Measurements from ENCODE around the gene RAP1GAP. TPM values are rescaled to one million over a fixed set of nuclear protein-coding genes. Genes with fewer than 3 reads are reported as not detected.
"Not testable (repeated sequence)": the region's sequence is repeated elsewhere in the genome, so short reads cannot be mapped to it uniquely, and the experiment has no call there.

Gene RAP1GAP
- total RNA-seq, 1 donor from 2014 or later: 0.60 TPM

DNA sequence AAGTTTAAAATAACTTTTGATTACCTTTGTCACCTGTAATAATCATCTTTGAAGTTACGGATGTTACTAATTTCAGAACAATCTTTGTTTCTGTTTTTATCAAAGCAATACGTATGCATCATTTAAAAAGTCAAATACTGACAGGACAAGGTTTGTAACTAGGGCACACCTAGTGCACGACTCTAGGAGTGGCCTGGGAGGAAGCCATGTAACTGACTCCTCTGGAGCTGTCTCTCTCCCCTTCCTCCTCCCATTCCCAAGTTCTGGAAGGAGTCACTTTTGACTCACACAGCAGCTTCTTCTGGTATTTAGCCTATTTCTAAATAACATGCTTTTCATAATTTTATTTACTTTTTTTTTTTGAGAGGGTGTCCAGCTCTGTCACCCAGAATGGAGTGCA is 11.8 kb upstream of the RAP1GAP start:
- peaks cover 10% of the 10 kb centered on the region for H3K4me1 Mint-ChIP-seq
- ChIA-PET CTCF (no interaction called here), POLR2A (no interaction called here)
- peaks cover 79% of the 10 kb centered on the region for H3K36me3 Mint-ChIP-seq (ENCODE audit: low read depth)
- H3K9me3 Mint-ChIP-seq: no peaks in the 10 kb centered on the region
- ATAC-seq (ENCODE audit: low read depth) (no peak), DNase-seq (no peak)
- no peak overlapping the region for H3K4me3 Mint-ChIP-seq
- TF ChIP-seq, protein P1, sequence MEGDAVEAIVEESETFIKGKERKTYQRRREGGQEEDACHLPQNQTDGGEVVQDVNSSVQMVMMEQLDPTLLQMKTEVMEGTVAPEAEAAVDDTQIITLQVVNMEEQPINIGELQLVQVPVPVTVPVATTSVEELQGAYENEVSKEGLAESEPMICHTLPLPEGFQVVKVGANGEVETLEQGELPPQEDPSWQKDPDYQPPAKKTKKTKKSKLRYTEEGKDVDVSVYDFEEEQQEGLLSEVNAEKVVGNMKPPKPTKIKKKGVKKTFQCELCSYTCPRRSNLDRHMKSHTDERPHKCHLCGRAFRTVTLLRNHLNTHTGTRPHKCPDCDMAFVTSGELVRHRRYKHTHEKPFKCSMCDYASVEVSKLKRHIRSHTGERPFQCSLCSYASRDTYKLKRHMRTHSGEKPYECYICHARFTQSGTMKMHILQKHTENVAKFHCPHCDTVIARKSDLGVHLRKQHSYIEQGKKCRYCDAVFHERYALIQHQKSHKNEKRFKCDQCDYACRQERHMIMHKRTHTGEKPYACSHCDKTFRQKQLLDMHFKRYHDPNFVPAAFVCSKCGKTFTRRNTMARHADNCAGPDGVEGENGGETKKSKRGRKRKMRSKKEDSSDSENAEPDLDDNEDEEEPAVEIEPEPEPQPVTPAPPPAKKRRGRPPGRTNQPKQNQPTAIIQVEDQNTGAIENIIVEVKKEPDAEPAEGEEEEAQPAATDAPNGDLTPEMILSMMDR (IDR thresholded peaks at IDR 0.05): no peak
- intact Hi-C loops (cut with micrococcal nuclease): no loop called here
- H3K27me3 Mint-ChIP-seq: no peaks in the 10 kb centered on the region
- H3K27ac Mint-ChIP-seq: no peak overlapping the region

GRCh38 chr1:21680381-21680780 is 11.2 kb upstream of the RAP1GAP start:
- H3K27me3 Mint-ChIP-seq: no peaks in the 10 kb centered on the region
- TF ChIP-seq, protein P1 (IDR thresholded peaks at IDR 0.05): no peak
- ChIA-PET CTCF (no interaction called here), POLR2A (no interaction called here)
- H3K36me3 Mint-ChIP-seq (ENCODE audit: low read depth): peaks cover 74% of the 10 kb centered on the region
- DNase-seq (no peak), ATAC-seq (ENCODE audit: low read depth) (no peak)
- no peaks in the 10 kb centered on the region for H3K9me3 Mint-ChIP-seq
- H3K27ac Mint-ChIP-seq: no peak overlapping the region
- H3K4me1 Mint-ChIP-seq: peaks cover 14% of the 10 kb centered on the region
- no peak overlapping the region for H3K4me3 Mint-ChIP-seq
- intact Hi-C loops (cut with micrococcal nuclease): no loop called here

DNA sequence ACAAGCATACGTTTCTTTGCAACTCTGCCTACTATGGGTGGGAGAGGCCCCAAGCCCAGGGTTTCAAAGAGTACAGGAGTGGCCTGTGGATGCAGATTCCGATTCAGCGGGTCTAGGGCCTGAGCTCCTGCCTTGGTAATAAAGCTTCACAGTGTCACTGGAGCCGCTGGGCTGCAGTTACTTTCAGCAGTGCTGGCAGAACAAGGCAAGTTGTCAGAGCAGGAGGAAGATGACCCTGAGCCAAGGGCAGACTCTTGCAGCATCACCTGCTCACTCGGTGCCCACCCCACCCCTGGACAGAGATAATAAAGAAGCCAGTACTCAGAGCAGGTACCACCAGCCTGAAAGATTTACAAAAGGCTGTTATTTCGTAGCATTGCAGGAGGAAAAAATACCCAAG is 8.0 kb upstream of the RAP1GAP start:
- DNase-seq (no peak), ATAC-seq (ENCODE audit: low read depth) (no peak)
- H3K4me1 Mint-ChIP-seq: peaks cover 19% of the 10 kb centered on the region
- H3K27me3 Mint-ChIP-seq: no peaks in the 10 kb centered on the region
- intact Hi-C loops (cut with micrococcal nuclease): no loop called here
- no peak overlapping the region for H3K27ac Mint-ChIP-seq
- ChIA-PET POLR2A (no interaction called here), CTCF (no interaction called here)
- H3K36me3 Mint-ChIP-seq (ENCODE audit: low read depth): peaks cover 49% of the 10 kb centered on the region
- no peaks in the 10 kb centered on the region for H3K9me3 Mint-ChIP-seq
- TF ChIP-seq, protein P1 (IDR thresholded peaks at IDR 0.05): no peak
- H3K4me3 Mint-ChIP-seq: no peak overlapping the region

DNA sequence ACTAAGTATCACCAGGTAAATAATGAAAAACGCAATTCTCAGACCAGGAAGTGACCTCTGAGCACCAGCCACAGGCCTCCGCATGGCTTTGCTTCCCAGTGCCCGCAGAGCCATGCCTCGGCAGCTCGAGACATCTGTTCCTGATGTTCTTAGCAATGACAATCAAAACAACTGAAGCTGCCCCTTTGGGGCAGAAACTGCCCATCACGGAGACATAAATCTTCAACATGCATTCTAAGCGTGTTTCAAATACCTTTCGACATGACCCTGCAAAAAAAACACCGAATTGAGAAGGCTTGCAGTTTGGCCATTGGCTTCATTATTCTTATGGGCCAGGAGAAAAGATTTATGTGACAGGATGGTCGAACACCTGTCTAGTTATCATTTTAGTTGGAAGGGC is 5.8 kb upstream of the RAP1GAP start:
- Mint-ChIP-seq H3K4me3 (no peak overlapping the region), H3K36me3 (ENCODE audit: low read depth) (peaks cover 32% of the 10 kb centered on the region), H3K4me1 (peaks cover 21% of the 10 kb centered on the region), H3K27me3 (no peaks in the 10 kb centered on the region), H3K9me3 (no peaks in the 10 kb centered on the region), H3K27ac (no peak overlapping the region)
- intact Hi-C loops (cut with micrococcal nuclease): no loop called here
- POLR2A ChIA-PET: no interaction called here
- CTCF ChIA-PET: no interaction called here
- TF ChIP-seq, protein P1 (IDR thresholded peaks at IDR 0.05): no peak
- ATAC-seq (ENCODE audit: low read depth): no peak
- DNase-seq: no peak

DNA sequence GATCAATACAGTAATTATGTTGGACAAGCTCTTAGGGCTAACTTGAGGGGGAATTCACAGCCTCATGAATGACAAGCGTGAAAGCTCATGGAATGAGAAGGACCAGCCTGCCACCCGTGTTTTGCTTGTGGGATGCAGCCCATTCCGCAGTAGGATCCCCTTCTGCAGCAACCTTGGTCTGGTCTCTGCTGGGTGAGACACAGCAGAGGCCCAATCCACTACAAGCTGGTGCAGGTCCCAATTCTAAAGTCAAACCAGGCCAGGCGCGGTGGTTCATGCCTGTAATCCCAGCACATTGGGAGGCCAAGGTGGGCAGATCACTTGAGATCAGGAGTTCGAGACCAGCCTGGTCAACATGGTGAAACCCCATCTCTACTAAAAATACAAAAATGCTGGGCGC is 4.7 kb upstream of the RAP1GAP start:
- H3K4me3 Mint-ChIP-seq; H3K27me3 Mint-ChIP-seq; H3K27ac Mint-ChIP-seq; H3K9me3 Mint-ChIP-seq; CTCF ChIA-PET; POLR2A ChIA-PET; intact Hi-C loops (cut with micrococcal nuclease); ATAC-seq (ENCODE audit: low read depth); DNase-seq: not testable (repeated sequence)
- Mint-ChIP-seq H3K36me3 (ENCODE audit: low read depth) (peaks cover 21% of the 10 kb centered on the region), H3K4me1 (peaks cover 23% of the 10 kb centered on the region)

- Mint-ChIP-seq H3K27me3 (no peaks in the 10 kb centered on the region), H3K4me1 (peaks cover 27% of the 10 kb centered on the region)
- POLR2A ChIA-PET: no interaction called here
Observed at GRCh38 chr1:21673277-21673780, 4.2 kb upstream of the RAP1GAP start.

More at GRCh38 chr1:21673277-21673780, 4.2 kb upstream of the RAP1GAP start:
- no peak overlapping the region for H3K27ac Mint-ChIP-seq
- CTCF ChIA-PET: no interaction called here
- DNase-seq (no peak), ATAC-seq (ENCODE audit: low read depth) (no peak)
- no peaks in the 10 kb centered on the region for H3K9me3 Mint-ChIP-seq
- peaks cover 16% of the 10 kb centered on the region for H3K36me3 Mint-ChIP-seq (ENCODE audit: low read depth)
- no peak overlapping the region for H3K4me3 Mint-ChIP-seq
- TF ChIP-seq, protein P1 (IDR thresholded peaks at IDR 0.05): no peak
- intact Hi-C loops (cut with micrococcal nuclease): no loop called here

Data from activated B cell treated with CpG ODN at 0.5 μM for 24 hours (primary cell).